ENCODE data around the gene SSBP3.

DNA sequence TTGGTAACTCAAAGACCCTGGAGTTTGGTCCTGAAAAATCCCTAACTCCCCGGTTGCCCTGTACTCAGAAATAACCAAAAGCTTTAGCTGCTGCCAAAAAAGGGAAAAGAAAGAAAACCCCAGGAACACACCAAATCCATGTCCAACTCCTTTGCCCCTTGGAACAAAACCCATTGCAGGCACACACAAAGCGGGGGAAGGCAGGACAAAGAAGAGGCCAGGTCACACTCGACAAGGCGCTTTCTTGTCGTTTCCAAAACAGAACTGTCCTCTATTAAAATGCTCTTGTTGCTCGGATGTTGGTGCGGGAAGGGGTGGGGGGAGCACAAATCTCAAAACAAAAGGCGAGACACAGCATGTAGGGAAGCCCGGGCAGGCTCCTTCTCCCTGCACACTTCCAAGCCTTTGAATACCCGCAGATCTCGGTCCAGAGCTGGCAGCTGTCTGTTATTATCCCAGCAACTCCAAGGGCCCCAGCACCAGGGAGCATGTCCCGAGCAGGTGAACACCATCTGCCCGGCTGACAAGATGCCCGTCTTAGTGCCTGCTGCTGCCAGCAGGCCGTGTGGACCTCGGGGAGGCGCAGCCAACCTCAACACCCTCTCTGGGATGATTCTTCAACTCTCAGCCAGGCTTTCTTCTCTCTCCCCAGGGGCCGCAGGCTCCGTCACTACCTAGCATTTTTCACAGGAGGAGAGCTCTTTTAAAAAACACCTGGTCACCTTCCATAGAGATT is 96.4 kb downstream of the SSBP3 start:
- TF ChIP-seq SRF (IDR thresholded peaks at IDR 0.05; ENCODE audit: low read depth) (no peak), YY1 (IDR thresholded peaks at IDR 0.05; ENCODE audit: extremely low read depth, insufficient replicate concordance, low read depth, low read length) (no peak), RAD21 (IDR thresholded peaks at IDR 0.05; ENCODE audit: low read depth) (no peak), POLR2AphosphoS5 (IDR thresholded peaks at IDR 0.05; ENCODE audit: low read depth, low read length) (no peak), TCF7L2 (IDR thresholded peaks at IDR 0.05; ENCODE audit: borderline replicate concordance, extremely low read depth, insufficient read depth, insufficient read length) (no peak), POLR2A (IDR thresholded peaks at IDR 0.05; ENCODE audit: borderline replicate concordance, extremely low read depth, insufficient read depth, insufficient read length) (no peak), EZH2phosphoT487 (IDR thresholded peaks at IDR 0.05; ENCODE audit: borderline replicate concordance) (no peak), SIN3A (IDR thresholded peaks at IDR 0.05; ENCODE audit: low read depth) (no peak)
- TF ChIP-seq, protein P1, sequence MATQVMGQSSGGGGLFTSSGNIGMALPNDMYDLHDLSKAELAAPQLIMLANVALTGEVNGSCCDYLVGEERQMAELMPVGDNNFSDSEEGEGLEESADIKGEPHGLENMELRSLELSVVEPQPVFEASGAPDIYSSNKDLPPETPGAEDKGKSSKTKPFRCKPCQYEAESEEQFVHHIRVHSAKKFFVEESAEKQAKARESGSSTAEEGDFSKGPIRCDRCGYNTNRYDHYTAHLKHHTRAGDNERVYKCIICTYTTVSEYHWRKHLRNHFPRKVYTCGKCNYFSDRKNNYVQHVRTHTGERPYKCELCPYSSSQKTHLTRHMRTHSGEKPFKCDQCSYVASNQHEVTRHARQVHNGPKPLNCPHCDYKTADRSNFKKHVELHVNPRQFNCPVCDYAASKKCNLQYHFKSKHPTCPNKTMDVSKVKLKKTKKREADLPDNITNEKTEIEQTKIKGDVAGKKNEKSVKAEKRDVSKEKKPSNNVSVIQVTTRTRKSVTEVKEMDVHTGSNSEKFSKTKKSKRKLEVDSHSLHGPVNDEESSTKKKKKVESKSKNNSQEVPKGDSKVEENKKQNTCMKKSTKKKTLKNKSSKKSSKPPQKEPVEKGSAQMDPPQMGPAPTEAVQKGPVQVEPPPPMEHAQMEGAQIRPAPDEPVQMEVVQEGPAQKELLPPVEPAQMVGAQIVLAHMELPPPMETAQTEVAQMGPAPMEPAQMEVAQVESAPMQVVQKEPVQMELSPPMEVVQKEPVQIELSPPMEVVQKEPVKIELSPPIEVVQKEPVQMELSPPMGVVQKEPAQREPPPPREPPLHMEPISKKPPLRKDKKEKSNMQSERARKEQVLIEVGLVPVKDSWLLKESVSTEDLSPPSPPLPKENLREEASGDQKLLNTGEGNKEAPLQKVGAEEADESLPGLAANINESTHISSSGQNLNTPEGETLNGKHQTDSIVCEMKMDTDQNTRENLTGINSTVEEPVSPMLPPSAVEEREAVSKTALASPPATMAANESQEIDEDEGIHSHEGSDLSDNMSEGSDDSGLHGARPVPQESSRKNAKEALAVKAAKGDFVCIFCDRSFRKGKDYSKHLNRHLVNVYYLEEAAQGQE (IDR thresholded peaks at IDR 0.05; ENCODE audit: low read depth) = no peak
- TF ChIP-seq, protein P2, sequence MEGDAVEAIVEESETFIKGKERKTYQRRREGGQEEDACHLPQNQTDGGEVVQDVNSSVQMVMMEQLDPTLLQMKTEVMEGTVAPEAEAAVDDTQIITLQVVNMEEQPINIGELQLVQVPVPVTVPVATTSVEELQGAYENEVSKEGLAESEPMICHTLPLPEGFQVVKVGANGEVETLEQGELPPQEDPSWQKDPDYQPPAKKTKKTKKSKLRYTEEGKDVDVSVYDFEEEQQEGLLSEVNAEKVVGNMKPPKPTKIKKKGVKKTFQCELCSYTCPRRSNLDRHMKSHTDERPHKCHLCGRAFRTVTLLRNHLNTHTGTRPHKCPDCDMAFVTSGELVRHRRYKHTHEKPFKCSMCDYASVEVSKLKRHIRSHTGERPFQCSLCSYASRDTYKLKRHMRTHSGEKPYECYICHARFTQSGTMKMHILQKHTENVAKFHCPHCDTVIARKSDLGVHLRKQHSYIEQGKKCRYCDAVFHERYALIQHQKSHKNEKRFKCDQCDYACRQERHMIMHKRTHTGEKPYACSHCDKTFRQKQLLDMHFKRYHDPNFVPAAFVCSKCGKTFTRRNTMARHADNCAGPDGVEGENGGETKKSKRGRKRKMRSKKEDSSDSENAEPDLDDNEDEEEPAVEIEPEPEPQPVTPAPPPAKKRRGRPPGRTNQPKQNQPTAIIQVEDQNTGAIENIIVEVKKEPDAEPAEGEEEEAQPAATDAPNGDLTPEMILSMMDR (IDR thresholded peaks at IDR 0.05 in 2 of 3, conservative IDR thresholded peaks at IDR 0.05 in 1 of 3; ENCODE audit: borderline replicate concordance in 1 of 3, insufficient read depth in 1 of 3, low read depth in 2 of 3, low read length in 2 of 3) = no peak
- TF ChIP-seq, protein P3, sequence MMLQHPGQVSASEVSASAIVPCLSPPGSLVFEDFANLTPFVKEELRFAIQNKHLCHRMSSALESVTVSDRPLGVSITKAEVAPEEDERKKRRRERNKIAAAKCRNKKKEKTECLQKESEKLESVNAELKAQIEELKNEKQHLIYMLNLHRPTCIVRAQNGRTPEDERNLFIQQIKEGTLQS (IDR thresholded peaks at IDR 0.05) = no peak
- TF ChIP-seq, protein P4, sequence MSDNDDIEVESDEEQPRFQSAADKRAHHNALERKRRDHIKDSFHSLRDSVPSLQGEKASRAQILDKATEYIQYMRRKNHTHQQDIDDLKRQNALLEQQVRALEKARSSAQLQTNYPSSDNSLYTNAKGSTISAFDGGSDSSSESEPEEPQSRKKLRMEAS (IDR thresholded peaks at IDR 0.05) = no peak
- TF ChIP-seq, protein P5, sequence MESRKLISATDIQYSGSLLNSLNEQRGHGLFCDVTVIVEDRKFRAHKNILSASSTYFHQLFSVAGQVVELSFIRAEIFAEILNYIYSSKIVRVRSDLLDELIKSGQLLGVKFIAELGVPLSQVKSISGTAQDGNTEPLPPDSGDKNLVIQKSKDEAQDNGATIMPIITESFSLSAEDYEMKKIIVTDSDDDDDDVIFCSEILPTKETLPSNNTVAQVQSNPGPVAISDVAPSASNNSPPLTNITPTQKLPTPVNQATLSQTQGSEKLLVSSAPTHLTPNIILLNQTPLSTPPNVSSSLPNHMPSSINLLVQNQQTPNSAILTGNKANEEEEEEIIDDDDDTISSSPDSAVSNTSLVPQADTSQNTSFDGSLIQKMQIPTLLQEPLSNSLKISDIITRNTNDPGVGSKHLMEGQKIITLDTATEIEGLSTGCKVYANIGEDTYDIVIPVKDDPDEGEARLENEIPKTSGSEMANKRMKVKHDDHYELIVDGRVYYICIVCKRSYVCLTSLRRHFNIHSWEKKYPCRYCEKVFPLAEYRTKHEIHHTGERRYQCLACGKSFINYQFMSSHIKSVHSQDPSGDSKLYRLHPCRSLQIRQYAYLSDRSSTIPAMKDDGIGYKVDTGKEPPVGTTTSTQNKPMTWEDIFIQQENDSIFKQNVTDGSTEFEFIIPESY (IDR thresholded peaks at IDR 0.05; ENCODE audit: extremely low read depth, insufficient replicate concordance, low read length) = no peak
